Common myeloid progenitor, CD34-positive (primary cell): ENCODE data around the gene RRP1.
A peak's percentile ranks its signal among the peaks of the same experiment; 100 is the strongest.

Source experiments
- CTCF ChIA-PET: fragments of 350-600 bp; sonication (Branson Sonifier 250); formaldehyde crosslinking; loops from one replicate; lab custom pipeline; 2021; ENCODE audit warnings: antibody characterized with exemption; lab: Charles Lee
- POLR2A ChIA-PET: fragments of 350-600 bp; sonication (Branson Sonifier 250); formaldehyde crosslinking; loops from one replicate; lab custom pipeline; 2021; ENCODE audit warnings: antibody characterized with exemption; lab: Charles Lee
- DNase-seq, 3 donors: peaks; one replicate each; pipeline versions ENCODE4 v3.0.0 to v3.0.0-alpha.2; 2013
- H3K27ac ChIP-seq, 2 experiments: 1 replicate in 1 of 2; 2 replicates in 1 of 2; pipeline ENCODE4 v1.7.0; 2013; ENCODE audit warnings: inconsistent platforms in 2 of 2, low read length in 2 of 2, mild to moderate bottlenecking in 2 of 2, low read depth in 1 of 2, moderate library complexity in 1 of 2; ENCODE audit not compliant: severe bottlenecking in 2 of 2, insufficient read depth in 1 of 2, poor library complexity in 1 of 2
- H3K27me3 ChIP-seq, 5 experiments: replicated peaks in 2 of 5; 1 replicate in 3 of 5; 2 replicates in 2 of 5; pipeline versions ENCODE4 v1.6.1 to v1.7.0; 2013; ENCODE audit warnings: low read length in 4 of 5, mild to moderate bottlenecking in 2 of 5, moderate library complexity in 2 of 5, inconsistent platforms in 1 of 5; ENCODE audit not compliant: insufficient read depth in 5 of 5, control insufficient read depth in 4 of 5
- H3K36me3 ChIP-seq, 4 experiments: 1 replicate in 2 of 4; 2 replicates in 2 of 4; pipeline versions ENCODE4 v1.6.1 to v1.7.0; 2013; ENCODE audit warnings: low read length in 3 of 4, control low read depth in 1 of 4, mild to moderate bottlenecking in 1 of 4; ENCODE audit not compliant: control insufficient read depth in 4 of 4, insufficient read depth in 4 of 4
- H3K4me1 ChIP-seq, 4 experiments: 1 replicate in 3 of 4; 2 replicates in 1 of 4; pipeline versions ENCODE4 v1.6.1 to v1.7.1; 2013; ENCODE audit warnings: low read length in 3 of 4, mild to moderate bottlenecking in 3 of 4, control low read depth in 1 of 4, inconsistent platforms in 1 of 4, moderate library complexity in 1 of 4; ENCODE audit not compliant: control insufficient read depth in 4 of 4, insufficient read depth in 4 of 4; ENCODE audit errors: control extremely low read depth in 1 of 4
- H3K4me3 ChIP-seq, 7 experiments: 1 replicate in 4 of 7; 2 replicates in 3 of 7; pipeline versions ENCODE4 v1.5.1 to v1.7.0; 2013; ENCODE audit warnings: mild to moderate bottlenecking in 7 of 7, low read length in 6 of 7, moderate library complexity in 6 of 7, inconsistent platforms in 2 of 7, low read depth in 2 of 7, control low read depth in 1 of 7; ENCODE audit not compliant: insufficient read depth in 4 of 7, control insufficient read depth in 1 of 7; ENCODE audit errors: extremely low read depth in 1 of 7
- H3K9me3 ChIP-seq, 5 experiments: 1 replicate in 4 of 5; 2 replicates in 1 of 5; pipeline versions ENCODE4 v1.6.1 to v1.7.1; 2013; ENCODE audit warnings: low read length in 4 of 5, mild to moderate bottlenecking in 2 of 5, inconsistent platforms in 1 of 5, low read depth in 1 of 5, moderate library complexity in 1 of 5; ENCODE audit not compliant: control insufficient read depth in 4 of 5, insufficient read depth in 2 of 5; ENCODE audit errors: control extremely low read depth in 1 of 5
- WGBS: methylation state at CpG from one replicate; pipeline ENCODE4 v1.1.5; 2013; ENCODE audit not compliant: insufficient coverage; 5-methylcytosine and 5-hydroxymethylcytosine counted together

RRP1 gene

GRCh38 chr21:43785134-43785533 lies 4.2 kb upstream of the RRP1 start:
- no peak overlapping the region for H3K4me3 ChIP-seq
- no peaks in the 10 kb centered on the region for H3K27me3 ChIP-seq
- POLR2A ChIA-PET: no interaction called here
- no peaks in the 10 kb centered on the region for H3K36me3 ChIP-seq
- WGBS: no CpG with 5 or more reads among the region's 3 CpGs
- no peak for DNase-seq
- peaks cover 4 to 19% (median 10%) of the 10 kb centered on the region in 4 experiments for H3K4me1 ChIP-seq
- CTCF ChIA-PET: no interaction called here
- no peak overlapping the region for H3K27ac ChIP-seq
- no peaks in the 10 kb centered on the region for H3K9me3 ChIP-seq

- Histone ChIP-seq H3K36me3 (peaks cover 0 to 8% (median 3%) of the 10 kb centered on the region in 4 experiments), H3K4me3 (no peak overlapping the region), H3K27me3 (no peaks in the 10 kb centered on the region), H3K9me3 (no peaks in the 10 kb centered on the region), H3K27ac (no peak overlapping the region), H3K4me1 (peaks cover 6 to 29% (median 20%) of the 10 kb centered on the region in 4 experiments)
- DNase-seq: peak in 2 of 3 donors; percentile 24 to 43
- 81% methylated on average over 17 of the region's 18 CpGs for WGBS
- ChIA-PET POLR2A (no interaction called here), CTCF (no interaction called here)
Measured at GRCh38 chr21:43786300-43786806, 3.0 kb upstream of the RRP1 start.

GRCh38 chr21:43786807-43787440 lies 2.5 kb upstream of the RRP1 start:
- no peaks in the 10 kb centered on the region for H3K27me3 ChIP-seq
- no peaks in the 10 kb centered on the region for H3K9me3 ChIP-seq
- ChIA-PET POLR2A (no interaction called here), CTCF (no interaction called here)
- H3K27ac ChIP-seq: no peak overlapping the region
- 92% methylated on average over 37 of the region's 38 CpGs for WGBS
- no peak for DNase-seq
- H3K36me3 ChIP-seq: peaks cover 2 to 12% (median 5%) of the 10 kb centered on the region in 4 experiments
- peaks cover 6 to 29% (median 20%) of the 10 kb centered on the region in 4 experiments for H3K4me1 ChIP-seq
- no peak overlapping the region for H3K4me3 ChIP-seq

GRCh38 chr21:43790010-43790524 lies 690 bp downstream of the RRP1 start:
- ChIA-PET POLR2A (interaction anchor here (0.8 to 1.1 kb wide), 2 partner anchors 18 to 62 kb away, joined by 3 to 4 read pairs; no protein-coding TSS in a partner anchor), CTCF (interaction anchor here (0.9 to 1.7 kb wide), 6 partner anchors 9 to 149 kb away, joined by 3 to 5 read pairs (median 3); no protein-coding TSS in a partner anchor)
- WGBS: 32% methylated on average over 10 of the region's 13 CpGs

GRCh38 chr21:43792406-43792805 lies 3.0 kb downstream of the RRP1 start:
- Histone ChIP-seq H3K36me3 (peaks cover 10 to 66% (median 49%) of the 10 kb centered on the region in 4 experiments), H3K27me3 (no peaks in the 10 kb centered on the region), H3K9me3 (no peaks in the 10 kb centered on the region), H3K4me1 (peaks cover 6 to 17% (median 17%) of the 10 kb centered on the region in 4 experiments), H3K27ac (no peak overlapping the region), H3K4me3 (no peak overlapping the region)
- no peak for DNase-seq
- POLR2A ChIA-PET: no interaction called here
- 86% methylated on average over 7 of the region's 8 CpGs for WGBS
- CTCF ChIA-PET: no interaction called here

More at GRCh38 chr21:43790010-43790524, 690 bp downstream of the RRP1 start:
- Histone ChIP-seq H3K9me3 (no peaks in the 10 kb centered on the region), H3K36me3 (peaks cover 10 to 44% (median 31%) of the 10 kb centered on the region in 4 experiments), H3K27ac (peak overlapping the region; percentile 25 to 76), H3K27me3 (no peaks in the 10 kb centered on the region), H3K4me3 (peak overlapping the region; percentile 71 to 93 (median 85)), H3K4me1 (peaks cover 6 to 17% (median 17%) of the 10 kb centered on the region in 4 experiments)
- no peak for DNase-seq

- Histone ChIP-seq H3K4me3 (no peak overlapping the region), H3K27ac (no peak overlapping the region)
- CTCF ChIA-PET: no interaction called here
Measured at GRCh38 chr21:43793243-43793642, 3.9 kb downstream of the RRP1 start.

GRCh38 chr21:43794311-43794710 lies 4.9 kb downstream of the RRP1 start:
- Histone ChIP-seq H3K27me3 (no peaks in the 10 kb centered on the region), H3K4me1 (peaks cover 6 to 16% (median 14%) of the 10 kb centered on the region in 4 experiments), H3K4me3 (no peak overlapping the region), H3K9me3 (no peaks in the 10 kb centered on the region), H3K27ac (no peak overlapping the region), H3K36me3 (peaks cover 10 to 85% (median 64%) of the 10 kb centered on the region in 4 experiments)
- ChIA-PET POLR2A (no interaction called here), CTCF (interaction anchor here (1.1 kb wide), 1 partner anchor 148 kb away, joined by 4 read pairs; no protein-coding TSS in a partner anchor)
- no peak for DNase-seq
- WGBS: 94% methylated on average over 10 of the region's 12 CpGs

More at GRCh38 chr21:43793243-43793642, 3.9 kb downstream of the RRP1 start:
- Histone ChIP-seq H3K9me3 (no peaks in the 10 kb centered on the region), H3K36me3 (peaks cover 10 to 74% (median 56%) of the 10 kb centered on the region in 4 experiments), H3K4me1 (peaks cover 6 to 17% (median 17%) of the 10 kb centered on the region in 4 experiments), H3K27me3 (no peaks in the 10 kb centered on the region)
- DNase-seq: no peak
- POLR2A ChIA-PET: no interaction called here
- WGBS: 97% methylated on average over 13 of the region's 16 CpGs
